Measurements from ENCODE around the gene CXCR6.

CXCR6 gene

GRCh38 chr3:45943207-45943846, at the start of gene CXCR6:
CXCR6 (plus strand) TSS chr3:45943464; CDS start chr3:45946482, 3,018 bp downstream.
- DNase-seq, result no peak

- DNase-seq, result no peak
These were observed 49.2 kb upstream of the CXCR6 start for GRCh38 chr3:45894015-45894414.

GRCh38 chr3:45895686-45896468, 47.4 kb upstream of the CXCR6 start:
- no peak for DNase-seq

- DNase-seq, result no peak
These were observed 46.3 kb upstream of the CXCR6 start for GRCh38 chr3:45896956-45897355.

GRCh38 chr3:45904931-45905330, 38.3 kb upstream of the CXCR6 start:
- DNase-seq, result no peak

GRCh38 chr3:45905755-45906154, 37.5 kb upstream of the CXCR6 start:
- DNase-seq, result no peak

GRCh38 chr3:45906681-45907407, 36.4 kb upstream of the CXCR6 start:
- DNase-seq, result no peak

GRCh38 chr3:45907769-45908705, 35.2 kb upstream of the CXCR6 start:
- DNase-seq, result no peak

GRCh38 chr3:45908761-45909160, 34.5 kb upstream of the CXCR6 start:
- DNase-seq, result no peak

- DNase-seq, result no peak
These were observed 33.7 kb upstream of the CXCR6 start for GRCh38 chr3:45909542-45909941.

GRCh38 chr3:45910892-45911291, 32.4 kb upstream of the CXCR6 start:
- no peak for DNase-seq

- no peak for DNase-seq
These were observed 31.6 kb upstream of the CXCR6 start for GRCh38 chr3:45911511-45912226.

- DNase-seq, result no peak
These were observed 30.8 kb upstream of the CXCR6 start for GRCh38 chr3:45912435-45912834.

GRCh38 chr3:45914362-45915058, 28.8 kb upstream of the CXCR6 start:
- no peak for DNase-seq

GRCh38 chr3:45915059-45915439, 28.2 kb upstream of the CXCR6 start:
- no peak for DNase-seq

- peak; percentile 25 to 71 for DNase-seq
These were observed 27.6 kb upstream of the CXCR6 start for GRCh38 chr3:45915518-45916231.

- DNase-seq, result no peak
These were observed 25.9 kb upstream of the CXCR6 start for GRCh38 chr3:45917146-45917898.

GRCh38 chr3:45921158-45922038, 21.9 kb upstream of the CXCR6 start:
- no peak for DNase-seq

- DNase-seq, result no peak
These were observed 21.3 kb upstream of the CXCR6 start for GRCh38 chr3:45922039-45922326.
